IPS-NIHi7 (cell line): Measurements from ENCODE around the gene RSAD1.
"Not testable (repeated sequence)": the region's sequence is repeated elsewhere in the genome, so short reads cannot be mapped to it uniquely, and the experiment has no call there.

Source experiments
- DNase-seq: peaks from one replicate; pipeline ENCODE4 v3.0.0; 2012; ENCODE audit warnings: mixed read lengths; ENCODE audit errors: extremely low spot score

Gene RSAD1

GRCh38 chr17:50472286-50472685, 6.4 kb upstream of the RSAD1 start:
- DNase-seq = no peak

GRCh38 chr17:50472761-50473161, 5.9 kb upstream of the RSAD1 start:
- DNase-seq = not testable (repeated sequence)

GRCh38 chr17:50473901-50474300, 4.8 kb upstream of the RSAD1 start:
- no peak for DNase-seq

- no peak for DNase-seq
Observed at GRCh38 chr17:50474523-50474922, 4.1 kb upstream of the RSAD1 start.

GRCh38 chr17:50475362-50475761, 3.3 kb upstream of the RSAD1 start:
- DNase-seq = no peak

GRCh38 chr17:50475775-50476544, 2.7 kb upstream of the RSAD1 start:
- DNase-seq = not testable (repeated sequence)

- DNase-seq = no peak
Observed at GRCh38 chr17:50476545-50477315, 1.9 kb upstream of the RSAD1 start.

- no peak for DNase-seq
Observed at GRCh38 chr17:50477976-50478375, 684 bp upstream of the RSAD1 start.

- DNase-seq = peak; percentile 87
Observed at GRCh38 chr17:50479522-50480141, 972 bp downstream of the RSAD1 start.

- DNase-seq = no peak
Observed at GRCh38 chr17:50480142-50480764, 1.6 kb downstream of the RSAD1 start.

GRCh38 chr17:50480854-50481490, 2.3 kb downstream of the RSAD1 start:
- DNase-seq = no peak

- DNase-seq = no peak
Observed at GRCh38 chr17:50481648-50482047, 3.0 kb downstream of the RSAD1 start.

- no peak for DNase-seq
Observed at GRCh38 chr17:50482110-50482509, 3.5 kb downstream of the RSAD1 start.

- peak; percentile 85 for DNase-seq
Observed at GRCh38 chr17:50482516-50482915, 3.9 kb downstream of the RSAD1 start.

- DNase-seq = no peak
Observed at GRCh38 chr17:50483266-50483665, 4.6 kb downstream of the RSAD1 start.

- no peak for DNase-seq
Observed at GRCh38 chr17:50484386-50485155, 5.9 kb downstream of the RSAD1 start.

GRCh38 chr17:50487213-50488096, 8.8 kb downstream of the RSAD1 start:
- DNase-seq = no peak

GRCh38 chr17:50488880-50489279, 10.2 kb downstream of the RSAD1 start:
- no peak for DNase-seq

GRCh38 chr17:50491505-50491904, 12.8 kb downstream of the RSAD1 start:
- no peak for DNase-seq

GRCh38 chr17:50492214-50492613, 13.6 kb downstream of the RSAD1 start:
- no peak for DNase-seq
